Diencephalon (tissue), 1 donor: ENCODE measurements around the gene ZDHHC17. TPM values are rescaled to one million over a fixed set of nuclear protein-coding genes. Genes with fewer than 3 reads are reported as not detected.

ENCODE experiments used
- total RNA-seq: library from RNA; depleted of rRNA; stranded (reverse); fragments of >200 nt; gene quantifications from one replicate; pipeline ENCODE4 v1.2.3, GENCODE V29; 2014

The ZDHHC17 gene
- total RNA-seq = 251 TPM

GRCh38 chr12:76763746-76764675 is at the start of gene ZDHHC17:
Gene ZDHHC17 (plus strand): TSS chr12:76764115. CDS start chr12:76764237, 122 bp downstream.

GRCh38 chr12:76878899-76879709 is 115.2 kb downstream of the ZDHHC17 start, which contains the start of gene CSRP2:
Gene CSRP2 (minus strand): TSS chr12:76879019. CDS start chr12:76866260, 12,759 bp downstream.

Other genes starting within 250 kb of the ZDHHC17 start
- gene OSBPL8, start 204.3 kb upstream of the ZDHHC17 start, total RNA-seq = 151 TPM
- gene CSRP2, start 114.9 kb downstream of the ZDHHC17 start, total RNA-seq = 38.3 TPM